ENCODE measurements around the gene BTLA.
A peak's percentile ranks its signal among the peaks of the same experiment; 100 is the strongest.
"Not testable (repeated sequence)": the region's sequence is repeated elsewhere in the genome, so short reads cannot be mapped to it uniquely, and the experiment has no call there.

Gene BTLA

DNA sequence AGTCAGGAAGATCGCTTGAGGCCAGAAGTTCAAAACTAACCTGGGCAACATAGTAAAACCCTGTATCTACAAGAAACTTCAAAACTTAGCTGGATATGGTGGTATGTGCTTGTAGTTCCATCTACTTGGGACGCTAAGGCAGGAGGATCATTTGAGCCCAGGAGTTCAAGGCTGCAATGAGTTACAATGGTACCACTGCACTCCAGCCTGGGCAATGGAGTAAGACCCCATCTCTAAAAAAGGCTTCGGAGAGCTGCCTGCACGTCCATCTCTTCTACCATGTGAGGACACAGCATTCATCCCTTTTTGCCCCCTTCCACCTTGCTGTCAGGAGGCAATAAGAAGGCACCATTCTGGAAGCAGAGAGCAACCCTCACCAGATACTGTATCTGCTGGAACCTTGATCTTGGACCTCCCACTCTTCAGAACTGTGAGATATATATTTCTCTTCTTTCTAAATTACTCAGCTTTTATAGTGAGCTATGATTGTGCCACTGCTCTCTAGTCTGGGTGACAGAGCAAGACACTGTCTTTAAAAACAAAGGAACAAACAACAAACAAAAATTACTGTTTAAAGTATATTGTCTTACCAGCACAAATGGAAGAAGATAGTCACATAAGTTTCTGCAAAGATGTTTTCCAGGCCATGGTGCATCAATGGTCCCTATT is 4.2 kb upstream of the BTLA start:
- DNase-seq (ENCODE audit: low spot score in 2 of 2) (no peak), ATAC-seq (peak; percentile 76)
- no peaks in the 10 kb centered on the region for H3K9me3 Mint-ChIP-seq
- no peak overlapping the region for H3K4me3 Mint-ChIP-seq
- peaks cover 12% of the 10 kb centered on the region for H3K4me1 Mint-ChIP-seq
- H3K27ac Mint-ChIP-seq = no peak overlapping the region
- no peaks in the 10 kb centered on the region for H3K36me3 Mint-ChIP-seq

DNA sequence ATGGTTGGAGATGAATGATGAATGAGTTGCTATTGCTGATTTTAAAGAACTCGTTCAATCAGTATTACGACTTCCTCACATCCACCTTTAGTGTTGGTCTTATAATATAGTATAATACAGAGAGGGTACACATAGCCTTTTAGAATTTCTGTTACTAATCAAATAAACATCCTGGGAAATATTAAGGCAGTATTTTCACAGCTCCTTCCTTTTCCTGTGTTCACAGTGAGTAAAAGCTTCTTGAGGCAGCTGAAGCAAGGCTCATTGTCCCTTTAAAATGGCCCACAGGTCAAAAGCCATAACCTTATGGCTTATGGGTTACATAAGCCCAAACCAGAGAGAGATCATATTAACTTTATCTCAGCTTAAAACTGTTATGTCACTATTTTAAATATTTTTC is 1.3 kb upstream of the BTLA start:
- Mint-ChIP-seq H3K9me3 (no peaks in the 10 kb centered on the region), H3K4me3 (no peak overlapping the region), H3K36me3 (no peaks in the 10 kb centered on the region), H3K27ac (no peak overlapping the region), H3K4me1 (peaks cover 19% of the 10 kb centered on the region)
- no peak for ATAC-seq
- no peak for DNase-seq (ENCODE audit: low spot score in 2 of 2)

DNA sequence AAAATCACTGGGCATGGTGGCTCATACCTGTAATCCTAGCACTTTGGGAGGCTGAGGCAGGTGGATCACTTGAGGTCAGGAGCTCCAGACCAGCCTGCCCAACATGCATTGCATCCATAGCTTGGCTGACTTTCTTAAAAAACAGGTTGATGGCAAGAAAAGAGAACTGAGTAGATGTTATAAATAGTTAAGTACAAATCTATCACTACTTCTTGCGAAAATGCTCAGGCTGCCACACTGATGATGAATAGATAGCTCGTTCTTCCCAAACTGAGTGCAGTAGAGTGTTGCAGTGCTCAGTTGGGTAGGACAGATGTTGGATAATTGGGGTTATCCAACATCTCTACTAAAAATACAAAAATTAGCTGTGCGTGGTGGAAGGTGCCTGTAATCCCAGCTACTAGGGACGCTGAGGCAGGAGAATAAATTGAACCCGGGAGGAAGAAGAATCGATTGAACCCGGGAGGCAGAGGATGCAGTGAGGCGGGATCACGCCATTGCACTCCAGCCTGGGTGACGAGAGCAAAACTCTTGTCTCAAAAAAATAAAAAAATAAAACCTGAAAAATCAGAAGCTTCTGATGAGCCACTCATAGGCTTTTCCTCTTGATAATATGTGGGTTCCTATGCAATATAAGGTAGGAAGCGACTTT is 1.2 kb downstream of the BTLA start:
- peak overlapping the region; percentile 89 for H3K27ac Mint-ChIP-seq
- H3K36me3 Mint-ChIP-seq = peaks cover 6% of the 10 kb centered on the region
- peak; percentile 57 for ATAC-seq

DNA sequence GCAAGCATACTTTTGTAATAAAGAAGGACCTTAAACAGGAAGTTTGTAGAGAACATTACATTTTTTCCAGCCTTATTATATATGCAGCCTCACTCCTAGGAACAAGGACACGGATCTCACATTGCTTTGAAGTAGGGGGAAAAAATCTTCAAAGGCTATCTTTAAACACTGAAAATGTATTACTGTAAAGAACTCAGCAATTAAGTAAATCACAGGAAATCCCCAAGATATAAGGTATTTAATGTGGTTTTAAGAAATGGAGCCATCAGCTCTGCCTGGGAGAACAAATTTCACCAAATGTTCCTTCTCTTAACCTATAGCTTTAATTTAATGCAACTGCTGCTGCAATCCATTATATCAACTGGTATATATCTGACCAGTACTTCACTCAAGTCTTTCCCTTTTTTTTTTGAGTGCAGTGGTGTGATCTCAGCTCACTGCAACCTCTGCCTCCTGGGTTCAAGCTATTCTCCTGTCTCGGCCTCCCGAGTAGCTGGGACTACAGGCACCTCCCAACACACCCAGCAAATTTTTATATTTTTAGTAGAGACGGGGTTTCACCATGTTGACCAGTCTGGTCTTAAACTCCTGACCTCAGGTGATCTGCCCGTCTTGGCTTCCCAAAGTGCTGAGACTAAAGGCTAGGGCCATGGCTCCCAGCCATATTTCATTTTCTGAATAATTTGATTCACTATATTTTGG is 2.8 kb downstream of the BTLA start:
- DNase-seq (ENCODE audit: low spot score in 2 of 2) = no peak
- Mint-ChIP-seq H3K36me3 (peaks cover 6% of the 10 kb centered on the region), H3K4me3 (peak overlapping the region; percentile 80), H3K4me1 (peaks cover 50% of the 10 kb centered on the region), H3K9me3 (peaks cover 4% of the 10 kb centered on the region), H3K27ac (peak overlapping the region; percentile 89)
- ATAC-seq = no peak

More for the DNA sequence above, 1.2 kb downstream of the BTLA start:
- Mint-ChIP-seq H3K9me3 (peaks cover 4% of the 10 kb centered on the region), H3K4me1 (peaks cover 35% of the 10 kb centered on the region), H3K4me3 (peak overlapping the region; percentile 80)
- no peak for DNase-seq (ENCODE audit: low spot score in 2 of 2)

DNA sequence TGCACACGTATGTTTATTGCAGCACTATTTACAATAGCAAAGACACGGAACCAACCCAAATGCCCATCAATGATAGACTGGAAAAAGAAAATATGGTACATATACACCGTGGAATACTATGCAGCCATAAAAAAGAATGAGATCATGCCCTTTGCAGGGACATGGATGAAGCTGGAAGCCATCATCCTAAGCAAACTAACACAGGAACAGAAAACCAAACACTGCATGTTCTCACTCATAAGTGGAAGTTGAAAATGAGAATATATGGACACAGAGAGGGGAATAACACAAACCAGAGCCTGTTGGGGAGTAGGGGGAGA is 4.9 kb downstream of the BTLA start:
- not testable (repeated sequence) for DNase-seq (ENCODE audit: low spot score in 2 of 2); H3K9me3 Mint-ChIP-seq; H3K4me3 Mint-ChIP-seq; H3K36me3 Mint-ChIP-seq; H3K27ac Mint-ChIP-seq; ATAC-seq
- H3K4me1 Mint-ChIP-seq = peaks cover 65% of the 10 kb centered on the region

DNA sequence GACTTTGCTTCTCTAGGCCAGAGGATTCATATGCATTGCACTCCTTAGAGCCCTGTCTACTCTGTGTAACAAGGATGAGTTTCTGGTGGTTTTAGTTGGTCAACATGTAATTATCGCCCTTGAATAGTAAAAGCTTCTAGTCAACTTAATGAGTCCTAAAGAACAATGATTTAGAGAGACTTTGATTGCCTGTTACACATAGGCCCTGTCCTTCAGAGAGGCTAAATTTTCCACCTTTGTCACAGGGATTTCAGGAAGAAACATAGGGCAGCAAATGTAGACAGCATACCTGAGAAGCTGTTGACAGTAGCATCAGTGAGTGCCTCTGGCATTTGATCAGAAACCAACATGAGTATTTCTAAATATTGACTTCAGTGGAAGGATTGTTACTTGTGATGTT is 7.1 kb downstream of the BTLA start:
- DNase-seq (ENCODE audit: low spot score in 2 of 2) (no peak), ATAC-seq (no peak)
- Mint-ChIP-seq H3K4me1 (peaks cover 66% of the 10 kb centered on the region), H3K4me3 (peak overlapping the region; percentile 10), H3K27ac (peak overlapping the region; percentile 71), H3K9me3 (peaks cover 4% of the 10 kb centered on the region), H3K36me3 (peaks cover 10% of the 10 kb centered on the region)

DNA sequence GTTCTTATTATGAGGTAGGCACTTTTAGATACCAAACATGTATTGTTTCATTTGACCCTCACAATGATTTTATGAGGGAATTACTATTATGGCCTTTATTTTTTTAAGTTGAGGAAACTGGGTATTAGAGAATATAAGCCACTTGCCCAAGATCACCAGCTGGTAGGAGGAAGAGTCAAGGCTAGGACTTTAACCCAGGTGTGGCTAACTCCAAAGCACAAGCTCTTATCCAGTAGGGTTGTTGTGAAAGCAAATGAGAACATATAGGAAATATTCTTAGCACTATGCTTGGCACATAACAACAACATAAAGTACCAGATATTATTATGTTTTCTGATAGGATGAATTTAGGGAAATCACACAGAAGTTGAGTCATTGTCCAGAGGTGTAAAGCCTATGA is 7.9 kb downstream of the BTLA start:
- H3K4me1 Mint-ChIP-seq = peaks cover 61% of the 10 kb centered on the region
- peak overlapping the region; percentile 71 for H3K27ac Mint-ChIP-seq
- DNase-seq (ENCODE audit: low spot score in 2 of 2) = no peak
- H3K4me3 Mint-ChIP-seq = peak overlapping the region; percentile 38
- H3K36me3 Mint-ChIP-seq = peaks cover 10% of the 10 kb centered on the region
- H3K9me3 Mint-ChIP-seq = peaks cover 4% of the 10 kb centered on the region
- no peak for ATAC-seq

DNA sequence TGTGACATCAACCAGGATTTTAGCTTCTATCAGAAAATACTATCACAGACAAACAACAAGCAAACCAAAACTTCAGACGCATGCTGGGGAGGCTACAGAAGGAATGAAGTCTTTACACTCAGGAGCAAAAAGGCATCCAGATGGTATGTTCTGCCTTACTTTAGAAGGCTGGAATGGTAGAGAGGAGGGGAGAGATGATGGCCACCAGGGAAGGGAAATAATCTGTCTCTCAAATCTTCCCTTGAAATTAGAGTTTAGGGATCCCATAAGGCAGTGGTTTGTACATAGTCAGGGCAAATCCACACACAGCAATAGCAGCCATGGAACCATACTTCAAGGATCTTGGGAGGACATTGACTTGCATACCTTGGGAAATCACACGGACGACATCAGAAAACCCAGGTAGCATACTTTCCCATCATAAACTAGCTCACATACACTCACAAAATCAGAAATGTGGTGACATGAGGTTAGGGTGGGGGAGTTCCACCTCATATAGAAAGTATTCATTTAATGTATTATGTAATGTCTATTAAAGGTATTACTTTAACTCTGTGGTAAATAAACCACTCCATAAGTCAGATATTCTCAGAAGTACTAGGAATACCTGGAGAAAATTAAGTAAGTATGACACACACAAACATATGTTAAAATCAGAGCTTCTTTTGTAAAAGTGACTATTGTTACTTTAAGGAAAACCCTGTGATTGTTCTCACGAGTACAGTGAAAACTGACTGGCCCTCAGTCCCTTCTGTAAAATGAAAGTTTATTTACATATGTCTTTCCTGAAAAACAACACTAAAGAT is 9.4 kb downstream of the BTLA start:
- DNase-seq (ENCODE audit: low spot score in 2 of 2) (no peak), ATAC-seq (peak; percentile 58)
- Mint-ChIP-seq H3K36me3 (peaks cover 10% of the 10 kb centered on the region), H3K4me1 (peaks cover 47% of the 10 kb centered on the region), H3K27ac (peak overlapping the region; percentile 71), H3K4me3 (peak overlapping the region; percentile 38), H3K9me3 (peaks cover 4% of the 10 kb centered on the region)

DNA sequence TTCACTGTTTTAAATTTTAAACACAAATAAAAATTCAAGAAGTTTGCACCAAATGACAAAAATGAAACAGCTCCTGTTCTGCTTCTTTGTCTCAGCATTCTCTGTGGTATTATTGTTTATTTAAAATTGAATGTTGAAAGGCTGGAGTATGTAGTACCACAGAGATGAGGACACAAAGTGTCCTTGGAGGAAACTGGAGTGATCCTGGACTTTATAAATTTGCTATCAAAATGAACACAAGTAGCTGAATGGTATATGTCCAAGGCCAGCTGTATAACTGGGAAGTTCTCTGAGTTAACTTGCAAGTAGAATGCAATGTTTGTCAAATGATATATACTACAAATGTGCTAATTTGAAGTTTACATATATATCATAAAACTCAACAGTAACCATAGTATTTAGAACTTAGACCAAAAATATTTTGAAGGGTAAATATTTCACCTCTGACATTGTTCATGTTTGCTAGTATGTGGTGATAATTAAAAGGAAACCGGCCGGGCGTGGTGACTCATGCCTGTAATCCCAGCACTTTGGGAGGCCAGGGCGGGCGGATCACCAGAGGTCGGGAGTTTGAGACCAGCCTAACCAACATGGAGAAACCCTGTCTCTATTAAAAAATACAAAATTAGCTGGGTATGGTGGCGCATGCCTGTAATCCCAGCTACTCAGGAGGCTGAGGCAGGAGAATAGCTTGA is 12.3 kb downstream of the BTLA start:
- H3K4me1 Mint-ChIP-seq = peaks cover 42% of the 10 kb centered on the region
- DNase-seq (ENCODE audit: low spot score in 2 of 2) = no peak
- no peaks in the 10 kb centered on the region for H3K9me3 Mint-ChIP-seq
- H3K4me3 Mint-ChIP-seq = no peak overlapping the region
- no peak overlapping the region for H3K27ac Mint-ChIP-seq
- no peak for ATAC-seq
- H3K36me3 Mint-ChIP-seq = peaks cover 4% of the 10 kb centered on the region

DNA sequence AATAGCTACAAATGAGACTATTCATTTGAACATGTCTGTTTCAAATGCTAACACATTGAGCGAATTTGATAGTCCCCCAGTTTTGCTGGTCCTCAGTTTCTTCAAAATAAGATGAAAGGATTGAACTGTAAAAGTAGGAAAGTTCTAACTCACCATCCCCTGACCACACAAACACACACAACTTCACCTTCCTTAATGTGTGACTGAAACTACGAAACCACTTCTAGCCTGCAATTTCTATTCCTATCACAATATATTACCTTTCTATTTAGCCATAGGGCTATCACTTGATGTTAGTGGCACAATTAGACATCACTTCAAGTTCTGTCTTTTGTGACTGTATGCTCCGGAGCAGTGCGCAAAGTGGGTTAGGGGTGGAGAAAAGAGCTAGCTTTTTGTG is 14.9 kb downstream of the BTLA start:
- ATAC-seq (no peak), DNase-seq (ENCODE audit: low spot score in 2 of 2) (no peak)
- Mint-ChIP-seq H3K36me3 (peaks cover 4% of the 10 kb centered on the region), H3K4me1 (peaks cover 37% of the 10 kb centered on the region), H3K4me3 (no peak overlapping the region), H3K27ac (no peak overlapping the region), H3K9me3 (peaks cover 2% of the 10 kb centered on the region)

DNA sequence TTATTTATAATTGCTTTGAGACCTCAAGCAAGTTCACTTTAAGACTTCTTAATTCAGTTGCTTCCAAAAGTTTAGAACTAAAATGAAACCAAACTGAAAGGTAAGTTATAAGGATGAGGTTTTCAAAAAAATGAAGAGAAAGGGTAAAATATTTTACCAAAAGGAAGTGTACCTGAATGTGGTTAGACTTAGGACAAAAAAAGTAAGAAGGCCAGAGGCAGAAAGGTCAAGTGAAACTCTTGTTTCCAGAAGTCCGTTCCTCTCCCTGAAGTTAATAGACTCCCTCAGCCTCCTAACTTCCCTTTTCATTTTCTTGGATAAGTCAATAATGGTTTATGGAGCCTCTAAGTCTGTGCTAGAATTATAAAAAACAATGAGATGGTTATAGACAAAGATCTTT is 16.6 kb downstream of the BTLA start:
- no peak overlapping the region for H3K27ac Mint-ChIP-seq
- peak overlapping the region; percentile 9 for H3K4me3 Mint-ChIP-seq
- H3K9me3 Mint-ChIP-seq = peaks cover 2% of the 10 kb centered on the region
- ATAC-seq = no peak
- peaks cover 5% of the 10 kb centered on the region for H3K36me3 Mint-ChIP-seq
- no peak for DNase-seq (ENCODE audit: low spot score in 2 of 2)
- peaks cover 37% of the 10 kb centered on the region for H3K4me1 Mint-ChIP-seq

DNA sequence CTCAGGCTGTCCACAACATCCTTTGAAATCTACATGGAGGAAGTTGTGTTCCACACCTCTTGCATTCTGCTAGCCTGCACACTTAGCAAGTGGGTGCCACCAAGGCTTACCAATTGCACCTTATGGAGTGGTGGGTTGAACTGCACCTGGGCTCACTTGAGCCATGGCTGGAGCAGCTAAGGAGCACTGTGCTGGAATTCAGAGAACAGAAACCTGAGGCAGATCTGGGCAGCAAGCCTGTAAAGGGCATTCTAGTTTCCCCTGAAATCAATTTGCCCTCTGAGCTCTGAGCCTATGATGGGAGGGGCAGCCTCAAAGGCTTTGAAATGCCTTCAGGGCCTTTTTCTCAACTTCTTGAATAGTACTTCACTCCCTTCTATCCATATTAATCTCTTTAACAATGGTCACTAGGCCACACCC is 18.0 kb downstream of the BTLA start:
- no peak for DNase-seq (ENCODE audit: low spot score in 2 of 2)
- no peak for ATAC-seq
- Mint-ChIP-seq H3K9me3 (peaks cover 2% of the 10 kb centered on the region), H3K4me3 (no peak overlapping the region), H3K36me3 (peaks cover 5% of the 10 kb centered on the region), H3K4me1 (peaks cover 37% of the 10 kb centered on the region), H3K27ac (no peak overlapping the region)

DNA sequence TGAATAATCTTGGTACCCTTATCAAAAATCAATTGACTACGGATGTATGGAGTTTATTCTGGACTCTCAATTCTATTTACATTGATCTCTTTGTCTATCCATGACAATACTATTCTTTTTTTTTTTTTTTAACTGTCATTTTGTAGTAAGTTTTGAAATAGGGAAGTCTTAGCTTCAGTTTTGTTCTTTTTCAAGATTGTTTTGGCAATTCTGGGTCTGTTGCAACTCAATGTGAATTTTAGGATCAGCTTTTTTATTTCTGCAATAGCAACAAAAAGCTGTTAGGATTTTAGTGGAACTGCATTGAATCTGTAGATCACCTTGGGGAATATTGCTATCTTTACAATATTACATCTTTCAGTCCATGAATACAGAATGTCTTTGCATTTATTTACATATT is 21.4 kb downstream of the BTLA start:
- no peak overlapping the region for H3K27ac Mint-ChIP-seq
- H3K4me3 Mint-ChIP-seq = no peak overlapping the region
- peaks cover 50% of the 10 kb centered on the region for H3K4me1 Mint-ChIP-seq
- ATAC-seq (no peak), DNase-seq (ENCODE audit: low spot score in 2 of 2) (no peak)
- peaks cover 2% of the 10 kb centered on the region for H3K9me3 Mint-ChIP-seq
- peaks cover 5% of the 10 kb centered on the region for H3K36me3 Mint-ChIP-seq

DNA sequence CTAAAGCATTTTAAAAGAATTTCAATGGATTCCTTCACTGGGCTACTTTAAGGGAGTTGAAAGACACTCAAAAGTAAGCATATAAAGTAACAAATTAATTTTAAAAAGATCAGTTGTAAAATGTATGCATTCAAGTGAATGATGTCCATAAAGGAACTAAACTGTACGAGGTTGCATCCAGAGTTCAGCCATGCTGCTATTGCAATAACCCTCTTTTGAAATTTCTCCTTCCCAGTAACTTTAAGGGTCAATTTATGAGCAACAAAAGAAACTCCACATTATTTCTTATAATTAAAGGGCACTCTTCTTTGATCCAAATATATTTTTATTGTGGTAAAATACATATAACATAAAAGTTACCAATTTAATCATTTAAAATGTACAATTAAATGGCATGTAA is 22.9 kb downstream of the BTLA start:
- ATAC-seq (no peak), DNase-seq (ENCODE audit: low spot score in 2 of 2) (no peak)
- Mint-ChIP-seq H3K27ac (no peak overlapping the region), H3K4me3 (no peak overlapping the region), H3K4me1 (peaks cover 50% of the 10 kb centered on the region), H3K36me3 (peaks cover 5% of the 10 kb centered on the region), H3K9me3 (peaks cover 2% of the 10 kb centered on the region)

DNA sequence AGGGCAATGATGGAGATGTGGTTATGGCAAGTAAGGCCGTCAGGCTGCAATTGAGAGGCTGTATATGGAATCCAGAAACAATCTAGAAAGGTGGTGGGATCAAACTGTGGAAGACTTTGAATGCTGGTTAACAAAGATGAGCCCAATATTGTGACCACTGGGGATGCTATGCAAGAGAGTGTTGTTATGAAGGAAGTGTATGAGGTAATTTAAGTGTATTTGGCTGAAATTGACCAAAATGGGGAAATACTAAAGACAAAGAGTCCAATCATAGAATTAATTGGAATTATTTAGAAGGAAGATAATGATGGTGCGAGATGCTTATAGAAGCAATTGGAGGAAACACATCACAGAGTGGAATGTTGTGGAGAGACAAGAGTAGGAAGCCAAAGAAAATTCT is 24.5 kb downstream of the BTLA start:
- ATAC-seq = no peak
- Mint-ChIP-seq H3K36me3 (peaks cover 5% of the 10 kb centered on the region), H3K27ac (no peak overlapping the region), H3K9me3 (no peaks in the 10 kb centered on the region), H3K4me3 (no peak overlapping the region), H3K4me1 (peaks cover 50% of the 10 kb centered on the region)
- no peak for DNase-seq (ENCODE audit: low spot score in 2 of 2)
